Uterus (tissue), 4 donors: Measurements from ENCODE around the gene PTGES. TPM values are rescaled to one million over a fixed set of nuclear protein-coding genes. Genes with fewer than 3 reads are reported as not detected.

ENCODE experiments used
- DNase-seq, 2 donors: peaks; one replicate each; pipeline ENCODE4 v3.0.0-alpha.2; 2019 to 2020
- H3K27ac ChIP-seq, 2 donors: fragments of 200-600 bp; sonication (generic); 1 replicate in 1 of 2; 2 replicates in 1 of 2; pipeline ENCODE4 v1.5.1; 2016 to 2018
- H3K27me3 ChIP-seq, 2 donors: fragments of 200-600 bp; sonication (generic); one replicate each; pipeline ENCODE4 v1.5.1; 2018 to 2019; ENCODE audit warnings: control low read depth in 1 of 2
- H3K36me3 ChIP-seq, 2 donors: fragments of 200-600 bp; sonication (generic); one replicate each; pipeline ENCODE4 v1.5.1; 2019; ENCODE audit warnings: control low read depth in 1 of 2
- H3K4me1 ChIP-seq, 2 donors: fragments of 200-600 bp; sonication (generic); one replicate each; pipeline ENCODE4 v1.5.1; 2018 to 2019; ENCODE audit warnings: control low read depth in 1 of 2
- H3K4me3 ChIP-seq, 2 donors: fragments of 200-600 bp; sonication (generic); 1 replicate in 1 of 2; 2 replicates in 1 of 2; pipeline ENCODE4 v1.5.1; 2018 to 2019; ENCODE audit warnings: mild to moderate bottlenecking in 1 of 2
- H3K9me3 ChIP-seq, 2 donors: fragments of 200-600 bp; sonication (generic); one replicate each; pipeline ENCODE4 v1.5.1; 2019; ENCODE audit warnings: control low read depth in 1 of 2
- POLR2A ChIP-seq, 2 donors: fragments of 450-650 bp; IDR thresholded peaks; one replicate each; pipeline ENCODE4 v1.6.1; 2016; ENCODE audit warnings: antibody characterized with exemption in 2 of 2, mild to moderate bottlenecking in 1 of 2, moderate library complexity in 1 of 2
- intact Hi-C: fragments of 100-400 bp; cut with DNase I; formaldehyde crosslinking; loops from one replicate; pipeline ENCODE4 v1.15.1; 2023; ENCODE audit warnings: low total_unique reads
- total RNA-seq, 4 donors: library from RNA; depleted of rRNA in 3 of 4; stranded (reverse); fragments of >200 nt in 3 of 4; gene quantifications; one replicate each; pipeline versions ENCODE4 v1.1.0 to v1.2.4, GENCODE V29; 2014 to 2023
- TF ChIP-seq, protein P1 (sequence below), 4 experiments: fragments of 200-600 bp in 2 of 4; fragments of 450-650 bp in 2 of 4; sonication (generic) in 2 of 4; IDR thresholded peaks; one replicate each; pipeline ENCODE4 v1.5.1; 2016 to 2019; ENCODE audit warnings: antibody characterized with exemption in 4 of 4, mild to moderate bottlenecking in 2 of 4, moderate library complexity in 1 of 4
- donor health status: DM: yes; HTN: yes; CAD: no.

The PTGES gene
- total RNA-seq, 4 donors from 2014 or later: 1.3 to 7.5 (median 4.2) TPM; not detected in 1

DNA sequence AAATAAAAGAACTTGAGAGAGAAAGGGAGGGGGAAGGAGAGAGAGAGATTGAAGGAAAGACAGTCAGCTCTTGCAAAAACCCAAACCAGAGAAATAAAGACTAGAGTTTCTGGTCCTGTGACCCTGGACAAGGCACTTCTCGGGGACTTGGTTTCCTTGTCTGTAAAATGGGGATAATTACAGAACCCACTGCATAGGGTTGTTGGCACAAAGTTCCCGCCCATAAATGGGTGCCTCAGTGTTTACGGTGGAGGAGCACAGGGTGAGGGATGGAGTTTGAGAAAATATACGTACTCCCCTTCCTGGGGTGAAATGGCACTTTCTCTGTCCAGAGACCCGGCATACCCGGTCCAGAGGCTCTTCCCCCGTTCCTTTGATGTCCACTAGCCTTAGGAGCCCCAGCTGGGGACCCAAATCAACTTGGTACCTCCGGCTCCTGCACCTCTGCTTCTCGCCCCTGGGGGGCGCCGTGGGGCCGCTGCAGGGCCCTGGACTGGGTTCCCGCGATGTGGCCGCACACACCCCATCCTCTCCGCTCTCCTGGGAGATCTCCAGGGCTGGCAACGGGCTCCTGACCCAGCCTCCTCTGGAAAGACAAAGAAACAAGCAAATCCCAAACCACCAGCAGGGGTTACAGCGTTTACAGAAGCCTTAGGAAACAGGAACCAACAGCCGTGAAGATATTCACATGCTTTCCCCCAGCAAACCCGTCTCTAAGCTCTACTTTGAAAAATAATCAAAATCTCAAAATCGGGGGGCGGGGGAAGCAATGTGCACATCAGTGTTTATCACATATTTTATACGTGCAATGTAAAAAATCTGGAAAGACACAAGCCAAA is 26.3 kb downstream of the PTGES start:
- intact Hi-C loops: loop anchor here (10.0 kb wide), 1 partner anchor 72 kb away; no protein-coding TSS in a partner anchor

GRCh38 chr9:129725795-129726251 is 27.0 kb downstream of the PTGES start:
- no peak overlapping the region for H3K4me3 ChIP-seq
- no peaks in the 10 kb centered on the region for H3K9me3 ChIP-seq
- H3K36me3 ChIP-seq: no peaks in the 10 kb centered on the region
- no peaks in the 10 kb centered on the region for H3K4me1 ChIP-seq
- H3K27ac ChIP-seq: peak overlapping the region in 1 of 2 donors; percentile 34
- no peak for DNase-seq
- no peak for TF ChIP-seq POLR2A (IDR thresholded peaks at IDR 0.05)
- TF ChIP-seq, protein P1, sequence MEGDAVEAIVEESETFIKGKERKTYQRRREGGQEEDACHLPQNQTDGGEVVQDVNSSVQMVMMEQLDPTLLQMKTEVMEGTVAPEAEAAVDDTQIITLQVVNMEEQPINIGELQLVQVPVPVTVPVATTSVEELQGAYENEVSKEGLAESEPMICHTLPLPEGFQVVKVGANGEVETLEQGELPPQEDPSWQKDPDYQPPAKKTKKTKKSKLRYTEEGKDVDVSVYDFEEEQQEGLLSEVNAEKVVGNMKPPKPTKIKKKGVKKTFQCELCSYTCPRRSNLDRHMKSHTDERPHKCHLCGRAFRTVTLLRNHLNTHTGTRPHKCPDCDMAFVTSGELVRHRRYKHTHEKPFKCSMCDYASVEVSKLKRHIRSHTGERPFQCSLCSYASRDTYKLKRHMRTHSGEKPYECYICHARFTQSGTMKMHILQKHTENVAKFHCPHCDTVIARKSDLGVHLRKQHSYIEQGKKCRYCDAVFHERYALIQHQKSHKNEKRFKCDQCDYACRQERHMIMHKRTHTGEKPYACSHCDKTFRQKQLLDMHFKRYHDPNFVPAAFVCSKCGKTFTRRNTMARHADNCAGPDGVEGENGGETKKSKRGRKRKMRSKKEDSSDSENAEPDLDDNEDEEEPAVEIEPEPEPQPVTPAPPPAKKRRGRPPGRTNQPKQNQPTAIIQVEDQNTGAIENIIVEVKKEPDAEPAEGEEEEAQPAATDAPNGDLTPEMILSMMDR (IDR thresholded peaks at IDR 0.05): no peak
- intact Hi-C loops: loop anchor here (10.0 kb wide), 1 partner anchor 71 kb away; no protein-coding TSS in a partner anchor
- H3K27me3 ChIP-seq: no peaks in the 10 kb centered on the region

More for the DNA sequence above, 26.3 kb downstream of the PTGES start:
- Histone ChIP-seq H3K4me3 (no peak overlapping the region), H3K9me3 (no peaks in the 10 kb centered on the region), H3K27me3 (no peaks in the 10 kb centered on the region), H3K27ac (peak overlapping the region in 1 of 2 donors; percentile 34), H3K36me3 (no peaks in the 10 kb centered on the region), H3K4me1 (no peaks in the 10 kb centered on the region)
- peak; percentile 54 to 77 for DNase-seq
- TF ChIP-seq POLR2A (IDR thresholded peaks at IDR 0.05): no peak
- TF ChIP-seq, protein P1 (IDR thresholded peaks at IDR 0.05): peak; percentile 76 to 83 (median 78)

GRCh38 chr9:129724456-129725190 is 28.2 kb downstream of the PTGES start:
- TF ChIP-seq, protein P1 (IDR thresholded peaks at IDR 0.05): no peak
- TF ChIP-seq POLR2A (IDR thresholded peaks at IDR 0.05): no peak
- no peak overlapping the region for H3K4me3 ChIP-seq
- intact Hi-C loops: loop anchor here (10.0 kb wide), 1 partner anchor 70 kb away; no protein-coding TSS in a partner anchor
- no peaks in the 10 kb centered on the region for H3K36me3 ChIP-seq
- H3K4me1 ChIP-seq: no peaks in the 10 kb centered on the region
- no peaks in the 10 kb centered on the region for H3K9me3 ChIP-seq
- H3K27me3 ChIP-seq: no peaks in the 10 kb centered on the region
- no peak for DNase-seq
- H3K27ac ChIP-seq: no peak overlapping the region

DNA sequence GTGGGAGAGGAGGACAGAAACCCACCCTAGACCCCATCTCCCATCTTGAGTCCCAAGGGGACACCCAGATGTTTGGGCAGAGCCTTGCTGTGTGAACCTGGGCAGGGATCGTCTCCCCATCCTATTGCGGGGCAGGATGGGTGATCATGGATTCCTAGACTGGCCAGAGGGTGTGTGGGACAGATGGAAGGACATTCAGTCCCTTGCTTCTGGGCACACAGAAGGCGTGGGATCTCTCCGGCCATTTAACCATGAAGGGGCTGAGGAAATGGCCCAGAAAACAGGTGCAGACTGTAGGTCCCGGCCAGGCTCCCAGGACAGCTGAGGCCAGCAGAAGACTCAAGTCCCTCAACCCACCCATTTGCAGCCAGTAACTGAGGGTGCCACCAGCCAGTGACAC is 29.9 kb downstream of the PTGES start:
- intact Hi-C loops: loop anchor here (10.0 kb wide), 1 partner anchor 68 kb away; no protein-coding TSS in a partner anchor
- TF ChIP-seq, protein P1 (IDR thresholded peaks at IDR 0.05): no peak
- no peak for TF ChIP-seq POLR2A (IDR thresholded peaks at IDR 0.05)
- H3K27ac ChIP-seq: no peak overlapping the region

More for the DNA sequence above, 29.9 kb downstream of the PTGES start:
- DNase-seq: no peak
- H3K27me3 ChIP-seq: no peaks in the 10 kb centered on the region
- H3K36me3 ChIP-seq: no peaks in the 10 kb centered on the region
- no peak overlapping the region for H3K4me3 ChIP-seq
- H3K9me3 ChIP-seq: no peaks in the 10 kb centered on the region
- no peaks in the 10 kb centered on the region for H3K4me1 ChIP-seq
